ENCODE measurements around the gene PLCB3. TPM values are rescaled to one million over a fixed set of nuclear protein-coding genes. Genes with fewer than 3 reads are reported as not detected.

The PLCB3 gene
- total RNA-seq = 100 to 1,000 TPM in 1 of 2 donors, 10 to 100 TPM in 1; 86.9 to 108 TPM

GRCh38 chr11:64251016-64251752, at the start of gene PLCB3:
PLCB3 (plus strand) TSS chr11:64251530; CDS start chr11:64251650, 120 bp downstream.
- peak within 1 kb of the TSS; percentile 97 for H3K4me3 ChIP-seq
- H3K27ac ChIP-seq = peak within 1 kb of the TSS; percentile 80
- peaks cover 5% of the 10 kb centered on the region for H3K36me3 ChIP-seq
- H3K9ac ChIP-seq (ENCODE audit: low read depth in 2 of 2, low read length in 2 of 2) = peak within 1 kb of the TSS; percentile 89 to 91
- intact Hi-C loops (cut with DNase I) = no loop called here
- no peaks in the 10 kb centered on the region for H3K27me3 ChIP-seq
- no peak for DNase-seq
- H3K4me1 ChIP-seq = peaks cover 9% of the 10 kb centered on the region
- H3K9me3 ChIP-seq = no peaks in the 10 kb centered on the region
- peak; percentile 59 for TF ChIP-seq CTCF (IDR thresholded peaks at IDR 0.05)

GRCh38 chr11:64201543-64201942, 49.8 kb upstream of the PLCB3 start:
- no peak for DNase-seq
- H3K4me1 ChIP-seq = peaks cover 15% of the 10 kb centered on the region
- peaks cover 39% of the 10 kb centered on the region for H3K36me3 ChIP-seq
- TF ChIP-seq CTCF (IDR thresholded peaks at IDR 0.05) = no peak
- no peak overlapping the region for H3K27ac ChIP-seq
- H3K4me3 ChIP-seq = no peak overlapping the region
- no peaks in the 10 kb centered on the region for H3K27me3 ChIP-seq
- H3K9me3 ChIP-seq = no peaks in the 10 kb centered on the region
- intact Hi-C loops (cut with DNase I) = loop anchor here (5.0 kb wide), 1 partner anchor 101 kb away; the partner anchor contains the start of gene CATSPERZ
- no peak overlapping the region for H3K9ac ChIP-seq (ENCODE audit: low read depth in 2 of 2, low read length in 2 of 2)

- intact Hi-C loops (cut with DNase I) = loop anchor here (5.0 kb wide), 1 partner anchor 99 kb away; the partner anchor contains the start of gene CATSPERZ
- Histone ChIP-seq H3K27me3 (no peaks in the 10 kb centered on the region), H3K36me3 (peaks cover 27% of the 10 kb centered on the region)
These were observed 48.3 kb upstream of the PLCB3 start for GRCh38 chr11:64202992-64203391.

GRCh38 chr11:64203421-64204079, 47.8 kb upstream of the PLCB3 start:
- no peak overlapping the region for H3K27ac ChIP-seq
- intact Hi-C loops (cut with DNase I) = loop anchor here (5.0 kb wide), 1 partner anchor 99 kb away; the partner anchor contains the start of gene CATSPERZ
- no peak overlapping the region for H3K4me3 ChIP-seq
- H3K9me3 ChIP-seq = no peaks in the 10 kb centered on the region
- H3K4me1 ChIP-seq = peaks cover 17% of the 10 kb centered on the region
- no peak for DNase-seq
- H3K27me3 ChIP-seq = no peaks in the 10 kb centered on the region
- no peak overlapping the region for H3K9ac ChIP-seq (ENCODE audit: low read depth in 2 of 2, low read length in 2 of 2)
- H3K36me3 ChIP-seq = peaks cover 27% of the 10 kb centered on the region
- TF ChIP-seq CTCF (IDR thresholded peaks at IDR 0.05) = no peak

More at GRCh38 chr11:64202992-64203391, 48.3 kb upstream of the PLCB3 start:
- TF ChIP-seq CTCF (IDR thresholded peaks at IDR 0.05) = no peak
- DNase-seq = no peak
- H3K27ac ChIP-seq = no peak overlapping the region
- peaks cover 17% of the 10 kb centered on the region for H3K4me1 ChIP-seq
- H3K4me3 ChIP-seq = no peak overlapping the region
- no peak overlapping the region for H3K9ac ChIP-seq (ENCODE audit: low read depth in 2 of 2, low read length in 2 of 2)
- no peaks in the 10 kb centered on the region for H3K9me3 ChIP-seq

GRCh38 chr11:64204080-64204440, 47.3 kb upstream of the PLCB3 start:
- H3K4me1 ChIP-seq = peaks cover 17% of the 10 kb centered on the region
- H3K4me3 ChIP-seq = no peak overlapping the region
- no peak for TF ChIP-seq CTCF (IDR thresholded peaks at IDR 0.05)
- no peak for DNase-seq
- H3K36me3 ChIP-seq = peaks cover 27% of the 10 kb centered on the region
- H3K9ac ChIP-seq (ENCODE audit: low read depth in 2 of 2, low read length in 2 of 2) = no peak overlapping the region
- no peak overlapping the region for H3K27ac ChIP-seq
- H3K9me3 ChIP-seq = no peaks in the 10 kb centered on the region
- intact Hi-C loops (cut with DNase I) = loop anchor here (5.0 kb wide), 1 partner anchor 98 kb away; the partner anchor contains the start of gene CATSPERZ
- H3K27me3 ChIP-seq = no peaks in the 10 kb centered on the region
